ENCODE results near the gene DNAH1. TPM values are rescaled to one million over a fixed set of nuclear protein-coding genes. Genes with fewer than 3 reads are reported as not detected.

Gene DNAH1
- total and polyA plus RNA-seq, 2 of the 13 experiments (the other 11 are each of a cell fraction or from before 2014, with no cell fraction given): 0.64 to 3.5 TPM

- TF ChIP-seq ZNF609 (CRISPR knock-in tag; IDR thresholded peaks at IDR 0.05; ENCODE audit: borderline replicate concordance): no peak
- no peak for TF ChIP-seq RFXAP (CRISPR knock-in tag; IDR thresholded peaks at IDR 0.05; ENCODE audit: borderline replicate concordance)
- no peak for TF ChIP-seq ASH2L (IDR thresholded peaks at IDR 0.05; ENCODE audit: insufficient read length, low read depth, low read length)
- no peak for TF ChIP-seq ZFP1 (CRISPR knock-in tag; IDR thresholded peaks at IDR 0.05)
- TF ChIP-seq ZNF557 (CRISPR knock-in tag; IDR thresholded peaks at IDR 0.05): no peak
- no peak for TF ChIP-seq U2AF2 (IDR thresholded peaks at IDR 0.05; ENCODE audit: low read depth, low read length)
- TF ChIP-seq KAT8 (CRISPR knock-in tag; IDR thresholded peaks at IDR 0.05): peak; percentile 36; the same call in 1 of the 2 replicates
- no peak for TF ChIP-seq GZF1 (CRISPR knock-in tag; IDR thresholded peaks at IDR 0.05)
- TF ChIP-seq ZNF615 (CRISPR knock-in tag; IDR thresholded peaks at IDR 0.05; ENCODE audit: borderline replicate concordance): no peak
- no peak for TF ChIP-seq MED13 (CRISPR knock-in tag; IDR thresholded peaks at IDR 0.05)
- TF ChIP-seq, protein P1, sequence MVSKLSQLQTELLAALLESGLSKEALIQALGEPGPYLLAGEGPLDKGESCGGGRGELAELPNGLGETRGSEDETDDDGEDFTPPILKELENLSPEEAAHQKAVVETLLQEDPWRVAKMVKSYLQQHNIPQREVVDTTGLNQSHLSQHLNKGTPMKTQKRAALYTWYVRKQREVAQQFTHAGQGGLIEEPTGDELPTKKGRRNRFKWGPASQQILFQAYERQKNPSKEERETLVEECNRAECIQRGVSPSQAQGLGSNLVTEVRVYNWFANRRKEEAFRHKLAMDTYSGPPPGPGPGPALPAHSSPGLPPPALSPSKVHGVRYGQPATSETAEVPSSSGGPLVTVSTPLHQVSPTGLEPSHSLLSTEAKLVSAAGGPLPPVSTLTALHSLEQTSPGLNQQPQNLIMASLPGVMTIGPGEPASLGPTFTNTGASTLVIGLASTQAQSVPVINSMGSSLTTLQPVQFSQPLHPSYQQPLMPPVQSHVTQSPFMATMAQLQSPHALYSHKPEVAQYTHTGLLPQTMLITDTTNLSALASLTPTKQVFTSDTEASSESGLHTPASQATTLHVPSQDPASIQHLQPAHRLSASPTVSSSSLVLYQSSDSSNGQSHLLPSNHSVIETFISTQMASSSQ (IDR thresholded peaks at IDR 0.05; ENCODE audit: low read depth): 0 out of 2 replicates have a peak, but pooled peaks have one; percentile 15
- TF ChIP-seq, protein P1 (CRISPR knock-in tag; IDR thresholded peaks at IDR 0.05; ENCODE audit: borderline replicate concordance): no peak
- no peak for TF ChIP-seq ZNF256 (CRISPR knock-in tag; conservative IDR thresholded peaks at IDR 0.05)
- TF ChIP-seq LCORL (IDR thresholded peaks at IDR 0.05): no peak
- TF ChIP-seq LCORL (CRISPR knock-in tag; IDR thresholded peaks at IDR 0.05): no peak
- peak; percentile 92 for TF ChIP-seq STAG1 (CRISPR knock-in tag; IDR thresholded peaks at IDR 0.05)
- 0 out of 2 replicates have a peak, but pooled peaks have one; percentile 18 for TF ChIP-seq ZNF574 (CRISPR knock-in tag; IDR thresholded peaks at IDR 0.05)
- TF ChIP-seq, protein P2, sequence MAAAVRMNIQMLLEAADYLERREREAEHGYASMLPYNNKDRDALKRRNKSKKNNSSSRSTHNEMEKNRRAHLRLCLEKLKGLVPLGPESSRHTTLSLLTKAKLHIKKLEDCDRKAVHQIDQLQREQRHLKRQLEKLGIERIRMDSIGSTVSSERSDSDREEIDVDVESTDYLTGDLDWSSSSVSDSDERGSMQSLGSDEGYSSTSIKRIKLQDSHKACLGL (CRISPR knock-in tag; IDR thresholded peaks at IDR 0.05): no peak
- 0 out of 2 replicates have a peak, but pooled peaks have one; percentile 18 for TF ChIP-seq CREM (IDR thresholded peaks at IDR 0.05)
- no peak for TF ChIP-seq CREM (CRISPR knock-in tag; IDR thresholded peaks at IDR 0.05)
- TF ChIP-seq RCOR2 (CRISPR knock-in tag; IDR thresholded peaks at IDR 0.05): no peak
These were observed 23.5 kb downstream of the DNAH1 start (continued) for GRCh38 chr3:52339612-52340011.
